Epidermal melanocyte (primary cell): Measurements from ENCODE around the gene NLGN3.

Source experiments
- DNase-seq: peaks from one replicate; pipeline ENCODE4 v3.0.0; 2011; ENCODE audit warnings: low spot score; ENCODE audit not compliant: insufficient read length

NLGN3 gene

GRCh38 chrX:71118032-71118984, 26.3 kb upstream of the NLGN3 start, which contains the start of gene MED12:
TSS of gene MED12 (plus strand) at chrX:71118596. CDS start at chrX:71118755, 159 bp downstream.
- DNase-seq: peak; percentile 62

GRCh38 chrX:71118985-71119535, 25.6 kb upstream of the NLGN3 start:
- DNase-seq: no peak

DNA sequence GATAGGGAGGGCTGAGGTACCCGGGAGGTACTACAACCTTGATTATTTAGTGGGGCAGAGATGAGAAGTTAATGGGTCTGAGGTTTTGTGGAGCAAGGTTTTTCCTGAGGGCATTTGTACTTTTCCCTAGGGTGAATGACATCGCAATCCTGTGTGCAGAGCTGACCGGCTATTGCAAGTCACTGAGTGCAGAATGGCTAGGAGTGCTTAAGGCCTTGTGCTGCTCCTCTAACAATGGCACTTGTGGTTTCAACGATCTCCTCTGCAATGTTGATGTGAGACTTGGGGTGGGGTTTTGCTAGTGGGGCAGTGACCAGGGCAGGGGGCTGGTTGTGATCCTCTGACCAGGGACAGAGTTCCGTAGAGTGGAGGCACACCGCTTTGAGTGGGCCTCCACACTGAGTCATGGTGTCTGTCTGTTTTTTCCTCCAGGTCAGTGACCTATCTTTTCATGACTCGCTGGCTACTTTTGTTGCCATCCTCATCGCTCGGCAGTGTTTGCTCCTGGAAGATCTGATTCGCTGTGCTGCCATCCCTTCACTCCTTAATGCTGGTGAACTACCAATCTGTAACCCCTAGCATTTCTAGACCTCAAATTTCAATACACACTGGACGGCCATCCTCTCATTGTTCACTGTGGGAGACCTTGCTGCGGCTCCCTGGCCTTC, 16.3 kb upstream of the NLGN3 start:
- no peak for DNase-seq

- DNase-seq: peak; percentile 42
These were observed 15.5 kb upstream of the NLGN3 start for GRCh38 chrX:71128915-71129765.

GRCh38 chrX:71131510-71131909, 13.1 kb upstream of the NLGN3 start:
- DNase-seq: no peak

DNA sequence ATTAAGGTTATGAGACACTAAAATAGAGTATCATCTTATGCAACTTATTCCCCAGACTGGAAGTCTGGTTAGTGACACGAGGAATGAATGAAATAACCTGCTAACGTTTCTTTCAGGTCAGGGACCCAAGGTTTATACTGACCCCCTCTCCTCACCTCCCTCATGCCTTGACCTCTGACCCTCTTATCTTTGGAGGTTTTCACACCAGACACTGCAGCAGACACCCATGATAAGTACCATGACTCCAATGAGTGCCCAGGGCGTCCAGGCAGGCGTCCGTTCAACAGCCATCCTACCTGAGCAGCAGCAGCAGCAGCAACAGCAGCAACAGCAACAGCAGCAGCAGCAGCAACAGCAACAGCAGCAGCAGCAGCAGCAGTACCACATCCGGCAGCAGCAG, 4.2 kb upstream of the NLGN3 start:
- no peak for DNase-seq

DNA sequence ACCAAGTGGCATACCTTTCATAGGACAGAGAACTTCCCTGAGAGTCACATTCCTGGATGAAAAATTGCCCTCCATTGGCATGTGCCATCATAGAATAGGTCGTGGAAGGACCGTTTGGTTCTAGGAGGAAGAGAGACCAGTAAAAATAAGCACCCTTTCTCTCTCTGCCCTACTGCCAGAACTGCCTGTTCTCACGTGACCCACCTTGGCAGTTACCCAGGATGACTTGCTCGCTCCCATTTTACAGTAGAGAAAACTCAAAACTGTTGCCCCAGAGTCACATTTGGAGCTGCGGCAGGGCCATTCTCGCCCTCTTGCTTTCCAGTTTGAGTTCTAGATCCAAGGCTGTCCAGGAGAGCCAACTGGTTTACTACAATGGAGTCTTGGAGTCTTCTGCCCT, 1.1 kb upstream of the NLGN3 start:
- DNase-seq: no peak

- no peak for DNase-seq
These were observed 3.0 kb downstream of the NLGN3 start for GRCh38 chrX:71147496-71148277.

DNA sequence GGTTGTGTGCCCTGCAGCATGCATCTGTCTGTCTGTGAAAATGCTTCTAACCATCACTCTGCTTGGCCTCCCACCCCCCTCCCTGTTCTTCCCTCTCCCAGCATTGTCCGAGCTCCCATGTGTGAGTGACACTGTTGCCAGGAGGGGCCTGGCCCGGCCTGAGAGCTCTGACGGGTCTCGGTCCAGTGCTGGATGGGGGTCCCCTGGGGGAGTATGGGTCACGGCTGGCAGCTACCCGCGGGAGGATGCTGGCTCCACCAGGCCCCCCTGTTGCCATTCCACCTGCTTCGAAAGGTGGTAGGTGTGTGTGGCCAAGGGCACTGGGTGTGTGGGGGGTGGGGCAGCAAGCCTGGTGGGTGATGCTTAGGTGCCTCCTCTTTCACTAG, 3.6 kb downstream of the NLGN3 start:
- no peak for DNase-seq

- no peak for DNase-seq
These were observed 6.7 kb downstream of the NLGN3 start for GRCh38 chrX:71151366-71151765.

DNA sequence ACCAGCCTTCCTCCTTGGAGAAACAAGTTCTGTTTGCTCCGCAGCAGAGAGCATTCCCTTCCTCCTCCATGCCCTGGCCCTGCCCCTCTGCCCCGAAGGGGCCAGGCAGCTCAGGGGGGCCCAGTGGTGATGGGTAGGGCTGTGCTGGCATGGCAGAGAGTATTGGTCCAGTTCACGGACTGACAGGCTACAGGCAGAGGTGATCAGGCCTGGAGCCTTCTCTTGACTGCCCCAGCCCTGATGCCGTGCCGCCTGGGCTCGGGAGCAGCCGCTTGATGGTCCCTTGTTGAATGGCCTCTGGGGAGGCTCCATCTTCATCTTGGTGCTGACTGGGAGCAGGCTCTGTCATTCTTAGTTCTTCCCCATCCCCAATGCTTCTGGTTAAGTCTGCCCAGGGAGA, 9.6 kb downstream of the NLGN3 start:
- DNase-seq: no peak

DNA sequence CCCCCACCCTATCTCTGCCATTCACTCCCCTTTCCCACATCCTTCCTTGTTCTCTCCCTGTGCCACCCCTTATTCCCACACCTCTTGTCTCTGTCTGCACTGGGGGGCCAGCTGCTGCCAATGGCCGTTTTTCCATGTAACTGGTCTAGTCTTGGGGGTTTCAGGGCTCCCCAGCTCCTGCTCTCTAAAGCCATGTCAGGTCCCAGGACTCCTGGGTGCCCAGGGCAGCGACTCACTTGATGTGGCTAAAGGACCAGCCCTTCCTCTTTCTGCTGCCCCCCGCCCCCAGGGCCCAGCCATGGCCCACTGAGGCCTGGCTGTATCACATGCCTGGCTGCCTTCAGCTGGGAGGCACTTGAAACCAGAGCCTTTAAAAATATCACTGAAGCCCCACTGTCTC, 10.0 kb downstream of the NLGN3 start:
- no peak for DNase-seq

GRCh38 chrX:71158603-71159002, 14.0 kb downstream of the NLGN3 start:
- DNase-seq: no peak

GRCh38 chrX:71159335-71159734, 14.7 kb downstream of the NLGN3 start:
- no peak for DNase-seq

DNA sequence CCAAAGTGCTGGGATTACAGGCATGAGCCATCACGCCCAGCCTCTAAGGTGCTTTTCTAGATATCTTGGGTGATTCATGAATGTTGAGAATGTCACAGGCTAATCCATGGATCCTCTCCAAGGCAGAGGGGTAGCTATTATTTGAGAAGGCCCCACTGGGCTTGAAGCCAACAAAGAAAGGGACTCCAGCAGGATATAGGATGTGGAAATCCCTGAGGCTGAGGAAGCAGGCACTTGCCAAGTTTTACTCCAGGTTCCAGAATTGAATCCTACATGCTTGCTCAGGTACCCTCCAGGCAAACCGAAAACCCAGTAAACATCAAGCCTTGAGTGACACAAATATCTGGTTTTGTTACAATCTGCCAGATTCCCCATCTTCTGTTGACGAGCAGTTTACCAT, 15.8 kb downstream of the NLGN3 start:
- no peak for DNase-seq

GRCh38 chrX:71162981-71163380, 18.3 kb downstream of the NLGN3 start:
- DNase-seq: no peak

GRCh38 chrX:71164071-71164470, 19.4 kb downstream of the NLGN3 start:
- DNase-seq: no peak

GRCh38 chrX:71166461-71166860, 21.8 kb downstream of the NLGN3 start:
- no peak for DNase-seq

DNA sequence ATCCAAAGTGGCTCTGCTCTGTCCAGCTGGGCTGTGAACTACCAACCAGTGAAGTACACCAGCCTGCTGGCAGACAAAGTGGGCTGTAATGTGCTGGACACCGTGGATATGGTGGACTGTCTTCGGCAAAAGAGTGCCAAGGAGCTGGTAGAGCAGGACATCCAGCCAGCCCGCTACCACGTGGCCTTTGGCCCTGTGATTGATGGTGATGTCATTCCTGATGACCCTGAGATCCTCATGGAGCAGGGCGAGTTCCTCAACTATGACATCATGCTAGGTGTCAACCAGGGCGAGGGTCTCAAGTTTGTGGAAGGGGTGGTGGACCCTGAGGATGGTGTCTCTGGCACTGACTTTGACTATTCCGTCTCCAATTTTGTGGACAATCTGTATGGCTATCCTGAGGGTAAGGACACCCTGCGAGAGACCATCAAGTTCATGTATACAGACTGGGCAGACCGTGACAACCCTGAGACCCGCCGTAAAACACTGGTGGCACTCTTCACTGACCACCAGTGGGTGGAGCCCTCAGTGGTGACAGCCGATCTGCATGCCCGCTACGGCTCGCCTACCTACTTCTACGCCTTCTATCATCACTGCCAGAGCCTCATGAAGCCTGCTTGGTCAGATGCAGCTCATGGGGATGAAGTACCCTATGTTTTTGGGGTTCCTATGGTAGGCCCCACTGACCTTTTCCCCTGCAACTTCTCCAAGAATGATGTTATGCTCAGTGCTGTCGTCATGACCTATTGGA, 22.6 kb downstream of the NLGN3 start:
- DNase-seq: no peak

- no peak for DNase-seq
These were observed 23.5 kb downstream of the NLGN3 start for GRCh38 chrX:71168134-71168533.
